ENCODE data around the gene VEGFC.

VEGFC gene

GRCh38 chr4:176798540-176798939 is 5.8 kb upstream of the VEGFC start:
- no peak for DNase-seq

GRCh38 chr4:176795441-176795840 is 2.7 kb upstream of the VEGFC start:
- no peak for DNase-seq

- DNase-seq, result no peak
Measured at GRCh38 chr4:176794651-176795050, 1.9 kb upstream of the VEGFC start.

DNA sequence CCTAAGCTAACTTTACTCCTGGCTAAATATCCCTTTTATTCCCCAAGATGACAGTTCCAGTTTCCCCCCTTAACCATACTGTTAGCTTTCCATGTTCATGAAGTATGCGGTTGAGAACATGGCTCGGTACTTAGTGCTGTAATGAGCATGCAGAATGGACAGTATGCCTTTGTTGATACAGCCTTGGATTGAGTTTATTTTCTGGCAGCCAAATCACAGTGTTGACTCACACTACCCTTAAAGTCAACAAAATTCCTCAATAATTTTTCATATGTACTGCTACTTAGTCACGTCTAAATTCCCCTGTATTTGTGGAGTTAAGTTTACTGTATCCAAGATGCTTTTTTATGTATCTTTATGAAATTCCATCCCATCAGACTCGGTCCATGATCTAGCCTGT is 1.4 kb upstream of the VEGFC start:
- DNase-seq, result no peak

GRCh38 chr4:176793060-176793605 is 411 bp upstream of the VEGFC start:
- no peak for DNase-seq

- DNase-seq, result peak; percentile 8
Measured at GRCh38 chr4:176791591-176792325, 964 bp downstream of the VEGFC start.

DNA sequence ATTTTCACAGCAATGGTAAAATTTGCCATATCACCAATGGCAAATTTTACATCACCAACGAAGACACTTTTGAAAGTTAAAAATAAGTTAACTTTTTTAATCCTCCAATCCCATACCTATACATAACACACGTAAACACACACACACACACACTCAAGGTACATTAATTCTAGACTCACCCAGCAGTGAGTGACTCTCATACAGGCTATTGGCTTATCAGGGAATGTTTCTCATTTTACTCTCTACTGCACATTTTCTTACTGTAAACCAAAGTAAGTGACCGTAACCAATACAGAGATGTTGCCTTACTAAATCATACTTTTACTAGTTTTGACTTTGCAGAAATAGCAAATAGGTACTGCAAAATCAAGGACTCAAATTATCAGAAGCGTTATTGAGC is 2.3 kb downstream of the VEGFC start:
- no peak for DNase-seq

GRCh38 chr4:176789955-176790354 is 2.8 kb downstream of the VEGFC start:
- peak; percentile 26 for DNase-seq

DNA sequence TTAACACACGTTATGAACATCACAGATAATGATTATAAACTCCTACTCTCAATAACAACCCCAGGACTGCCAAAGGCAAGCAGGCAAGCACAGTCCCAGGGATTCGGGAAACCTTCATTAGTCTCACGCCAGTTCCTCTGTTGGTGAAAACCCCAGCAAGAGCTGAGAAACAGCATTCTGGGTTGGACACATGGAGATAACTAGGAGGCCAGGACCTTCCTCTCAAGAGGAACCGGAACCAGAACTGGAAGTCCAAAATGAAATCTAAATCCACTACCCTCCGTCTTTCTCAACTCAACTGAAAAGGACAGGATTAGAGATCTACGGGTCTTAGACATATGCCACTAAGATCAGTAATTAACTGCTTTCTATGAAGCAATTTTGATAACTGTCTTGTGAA is 3.8 kb downstream of the VEGFC start:
- DNase-seq, result no peak

DNA sequence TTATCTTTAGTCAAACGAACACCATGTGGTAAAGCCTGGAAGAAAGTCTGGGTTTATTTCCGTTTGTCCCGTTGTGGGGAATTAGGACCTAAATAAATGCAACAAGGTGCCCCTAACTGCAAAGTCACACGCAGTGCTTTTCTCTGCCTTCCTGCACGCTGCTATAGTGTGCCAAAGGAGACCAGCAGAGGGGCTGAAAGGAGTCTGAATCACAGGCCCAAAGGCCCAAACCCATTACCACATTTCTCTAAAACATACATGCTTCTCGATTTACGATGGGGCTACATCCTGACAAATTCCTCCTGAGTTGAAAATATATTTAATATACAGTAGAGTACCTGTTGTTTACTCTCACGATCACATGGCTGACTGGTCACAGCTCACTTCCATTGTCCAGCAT is 4.5 kb downstream of the VEGFC start:
- DNase-seq, result no peak

DNA sequence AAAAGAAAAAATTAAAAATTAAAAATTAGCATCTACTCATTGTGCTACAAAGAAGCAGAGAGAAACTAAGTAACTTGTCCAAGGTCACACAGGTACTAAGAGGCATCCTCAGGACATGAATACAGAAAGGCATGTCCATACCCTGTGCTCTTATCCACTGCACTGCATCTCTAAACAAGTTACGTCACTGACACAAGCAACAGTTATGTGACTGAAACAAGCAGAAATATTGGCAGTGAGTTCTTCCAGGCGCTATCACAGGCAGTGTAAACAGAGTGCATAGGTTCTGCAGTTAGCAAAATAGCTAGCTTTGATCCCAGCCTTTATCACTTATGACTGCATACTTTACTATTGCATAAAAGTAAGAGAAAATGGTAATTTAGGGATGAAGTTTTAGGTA is 7.9 kb downstream of the VEGFC start:
- no peak for DNase-seq

GRCh38 chr4:176782794-176783193 is 9.9 kb downstream of the VEGFC start:
- no peak for DNase-seq

DNA sequence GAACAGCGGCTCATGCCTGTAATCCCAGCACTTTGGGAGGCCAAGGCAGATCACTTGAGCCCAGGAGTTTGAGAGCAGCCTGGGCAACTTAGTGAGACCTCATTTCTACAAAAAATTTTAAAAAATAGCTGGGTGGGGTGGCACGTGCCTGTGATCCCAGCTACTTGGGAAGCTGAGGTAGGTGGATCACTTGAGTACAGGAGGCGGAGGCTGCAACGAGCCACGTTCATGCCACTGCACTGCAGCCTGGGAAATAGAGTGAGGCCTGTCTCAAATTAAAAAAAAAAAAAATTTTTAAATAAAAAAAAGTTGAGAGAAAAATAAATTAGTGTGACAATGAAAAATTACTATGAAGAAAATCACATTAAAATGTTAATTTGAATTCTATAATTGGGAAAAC is 10.5 kb downstream of the VEGFC start:
- no peak for DNase-seq

GRCh38 chr4:176781739-176782100 is 11.0 kb downstream of the VEGFC start:
- no peak for DNase-seq

DNA sequence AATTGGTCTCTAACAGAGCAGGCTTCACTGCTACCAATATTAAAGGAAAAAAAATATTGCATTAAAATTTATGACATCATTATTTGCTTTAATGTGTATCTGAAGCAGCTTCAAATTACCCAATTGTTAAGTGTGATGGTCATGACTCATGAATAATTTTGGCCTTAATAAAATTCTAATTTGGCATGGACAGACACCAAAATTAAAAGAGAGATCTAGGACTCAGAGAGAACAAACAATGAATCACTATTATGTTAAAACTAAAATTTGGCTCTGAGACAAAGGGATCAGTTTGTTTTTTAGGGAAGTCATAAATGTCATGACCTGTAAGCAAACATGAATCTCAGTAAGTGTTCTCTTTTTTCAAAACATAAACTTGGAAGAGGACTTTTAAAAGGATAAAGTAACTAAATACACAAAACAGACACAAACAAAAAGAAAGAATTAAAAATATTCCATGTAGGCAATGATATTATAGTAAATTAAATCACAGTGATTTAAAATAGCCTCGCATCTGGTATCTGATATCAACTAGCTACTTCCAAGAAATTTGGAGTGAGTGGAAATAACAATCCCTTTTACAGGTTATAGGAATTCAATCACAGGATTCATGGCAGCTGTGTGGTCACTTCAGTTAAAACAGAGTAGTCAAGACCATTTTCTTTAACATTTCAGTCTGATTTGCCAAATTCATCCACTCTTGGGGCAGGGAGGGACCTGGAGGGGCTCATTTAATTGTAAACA is 11.6 kb downstream of the VEGFC start:
- no peak for DNase-seq

- DNase-seq, result no peak
Measured at GRCh38 chr4:176779421-176779820, 13.3 kb downstream of the VEGFC start.

DNA sequence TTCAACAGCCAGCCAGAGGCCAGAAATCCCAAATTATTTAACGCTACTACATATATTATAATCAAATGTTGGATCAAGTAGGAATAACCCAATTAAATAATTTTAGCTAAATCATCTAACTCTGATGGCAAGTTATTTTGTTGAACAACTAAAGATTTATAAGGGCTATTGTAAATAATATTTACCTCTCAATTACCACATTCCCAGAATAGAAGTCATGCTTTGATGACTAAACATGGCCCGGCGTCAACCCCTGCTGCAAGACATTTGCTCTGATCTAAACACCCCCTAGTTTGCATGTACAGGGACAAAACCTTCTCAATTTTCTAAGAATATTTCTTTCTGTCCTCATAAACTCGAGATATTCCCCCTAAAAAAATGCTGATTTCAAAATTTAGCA is 14.2 kb downstream of the VEGFC start:
- DNase-seq, result no peak

DNA sequence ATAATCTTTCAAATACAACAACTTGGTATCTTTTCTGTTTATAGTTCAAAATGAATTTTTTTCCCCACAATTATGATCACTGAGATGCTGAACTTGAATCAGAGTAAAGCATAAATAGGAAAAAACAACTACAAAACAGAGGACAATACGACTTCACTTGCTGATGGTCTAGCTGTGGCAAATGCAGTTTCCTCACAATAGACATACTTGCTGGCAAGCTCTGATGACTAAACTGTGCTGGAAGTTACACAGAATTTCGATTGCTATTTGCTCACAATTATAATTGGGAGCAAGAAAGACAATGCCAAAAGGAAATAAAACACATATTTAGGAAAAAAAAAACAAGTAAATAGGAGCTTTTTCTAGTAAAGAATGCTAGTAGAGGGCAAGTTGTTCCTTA is 14.7 kb downstream of the VEGFC start:
- no peak for DNase-seq

GRCh38 chr4:176775338-176775737 is 17.4 kb downstream of the VEGFC start:
- no peak for DNase-seq

DNA sequence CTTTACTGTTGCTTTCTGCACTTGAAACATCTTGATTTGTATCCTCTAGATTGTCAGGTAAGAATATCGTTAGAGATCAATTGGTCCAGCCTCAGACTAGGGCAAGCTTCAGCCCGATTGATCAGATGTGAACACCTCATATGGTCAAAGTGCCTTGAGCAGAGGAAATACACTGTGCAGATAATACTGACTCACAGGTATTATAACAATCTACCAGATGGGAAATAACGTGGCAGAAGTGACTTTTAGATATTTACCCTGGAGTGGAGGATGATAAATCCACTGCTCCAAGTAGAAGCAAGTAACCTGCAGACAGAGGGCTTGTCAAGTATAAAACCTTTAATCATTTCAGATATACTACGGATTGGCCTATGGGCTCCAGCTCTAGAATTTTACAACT is 17.9 kb downstream of the VEGFC start:
- DNase-seq, result no peak

GRCh38 chr4:176769514-176769913 is 23.2 kb downstream of the VEGFC start:
- no peak for DNase-seq

DNA sequence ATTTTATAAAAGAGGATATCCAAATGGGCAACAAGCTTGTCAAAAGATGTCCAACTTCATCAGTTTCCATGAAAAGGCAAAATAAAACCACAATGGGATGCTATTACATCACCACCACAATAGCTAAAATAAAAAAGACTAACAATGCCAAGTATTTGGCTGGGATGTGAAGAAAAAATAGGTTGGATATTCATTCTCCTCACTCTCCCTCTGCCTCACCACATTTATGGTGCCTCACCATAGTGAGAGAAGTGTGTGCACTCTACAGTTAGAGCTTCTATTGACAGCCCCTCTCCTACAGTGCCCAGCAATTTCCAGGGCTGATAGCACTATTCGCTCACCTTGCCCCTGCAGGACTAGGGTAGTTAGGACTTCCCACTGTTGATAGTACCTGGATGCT is 25.5 kb downstream of the VEGFC start:
- DNase-seq, result no peak

GRCh38 chr4:176762661-176763308 is 29.9 kb downstream of the VEGFC start:
- DNase-seq, result no peak

DNA sequence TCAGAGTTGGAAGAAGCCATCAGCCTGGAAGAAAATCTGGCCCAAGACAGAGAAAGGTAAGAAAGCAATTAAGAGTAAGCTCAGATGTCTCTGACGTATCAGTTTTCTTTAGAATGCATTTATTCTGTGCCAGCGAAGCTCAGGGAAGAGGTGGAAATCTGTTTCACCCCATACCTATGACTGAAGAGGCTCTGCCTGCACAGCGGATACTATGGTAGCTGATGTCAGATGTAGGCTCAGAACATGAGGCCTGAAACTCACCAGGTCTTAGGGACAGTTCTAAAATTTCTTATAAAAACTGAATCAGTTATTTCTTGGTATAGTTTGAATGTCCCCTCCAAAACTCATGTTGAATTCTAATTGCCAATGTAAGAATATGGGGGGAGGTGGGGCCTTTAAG is 30.9 kb downstream of the VEGFC start:
- no peak for DNase-seq

All from COR-L47 (cell line).